ENCODE results near the gene VASP.

DNA sequence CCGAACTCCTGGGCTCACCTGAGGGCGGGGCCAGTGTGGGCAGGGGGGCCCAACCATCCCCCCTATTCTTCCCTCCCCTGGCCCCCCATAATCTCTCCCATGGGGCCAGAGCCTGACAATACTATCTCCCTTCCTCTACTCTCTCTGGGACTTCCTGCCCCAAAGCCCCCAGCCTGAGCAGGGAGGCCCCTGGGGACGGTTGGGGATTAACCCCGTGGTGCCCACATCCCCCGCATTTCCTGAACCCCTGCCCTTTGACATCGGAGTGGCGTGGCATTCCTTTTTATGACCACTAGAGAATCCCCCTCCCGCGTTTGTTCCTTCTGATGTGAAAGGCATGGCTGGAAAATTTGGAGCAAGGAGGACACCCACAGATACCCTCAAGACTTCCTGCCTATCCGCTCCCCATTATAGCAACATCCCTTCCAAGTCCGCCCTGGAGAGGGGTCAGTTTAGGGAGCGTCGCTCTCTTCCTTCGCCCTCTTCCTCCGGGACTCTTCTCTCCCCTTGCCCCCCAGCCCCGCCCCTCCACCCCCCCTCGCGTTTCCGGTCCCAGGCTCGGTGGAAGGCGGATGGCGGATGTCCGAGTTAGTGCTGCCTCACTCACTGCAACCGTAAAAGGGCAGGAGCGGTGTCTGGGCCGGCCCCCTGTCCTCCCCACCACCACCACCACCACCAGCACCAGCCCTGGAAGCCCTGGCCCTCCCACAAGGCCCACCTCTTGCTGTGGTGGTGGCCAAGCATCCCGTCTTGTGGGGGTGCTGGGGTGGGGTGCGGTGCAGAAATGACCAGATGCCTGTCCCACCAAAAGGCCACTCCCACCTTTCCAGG, 1.8 kb downstream of the VASP start:
- TF ChIP-seq TAF1 (IDR thresholded peaks at IDR 0.05; ENCODE audit: borderline replicate concordance, insufficient read depth, low read length) (no peak), POLR2AphosphoS5 (IDR thresholded peaks at IDR 0.05; ENCODE audit: low read depth, low read length) (no peak), REST (IDR thresholded peaks at IDR 0.05; ENCODE audit: insufficient read depth in 1 of 2, low read depth in 2 of 2, low read length in 2 of 2) (0 out of 4 replicates have a peak, but pooled peaks of 1 of the 2 experiments have one; percentile 4), SIN3A (IDR thresholded peaks at IDR 0.05; ENCODE audit: borderline replicate concordance, insufficient read depth, low read length) (peak; percentile 10; the same call in 1 of the 2 replicates)
